ENCODE results near the gene MBOAT1.
"Not testable (repeated sequence)": the region's sequence is repeated elsewhere in the genome, so short reads cannot be mapped to it uniquely, and the experiment has no call there.

MBOAT1 gene

DNA sequence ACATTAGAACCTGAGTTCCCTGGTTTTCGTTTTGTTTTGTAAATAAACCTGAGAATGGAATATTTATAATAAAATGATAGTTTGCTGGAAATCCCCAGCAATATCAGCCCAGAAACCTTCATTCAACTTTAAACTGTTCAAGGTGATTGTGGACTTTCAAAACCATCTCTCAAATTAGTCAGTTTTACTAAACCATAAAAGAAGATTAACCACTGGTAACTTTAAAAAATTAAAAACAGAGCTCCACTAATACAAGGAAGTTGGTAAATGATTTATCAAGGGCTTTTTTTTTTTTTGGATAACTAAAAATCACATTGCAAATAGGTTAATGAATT lies 10.0 kb downstream of the MBOAT1 start:
- DNase-seq = no peak

DNA sequence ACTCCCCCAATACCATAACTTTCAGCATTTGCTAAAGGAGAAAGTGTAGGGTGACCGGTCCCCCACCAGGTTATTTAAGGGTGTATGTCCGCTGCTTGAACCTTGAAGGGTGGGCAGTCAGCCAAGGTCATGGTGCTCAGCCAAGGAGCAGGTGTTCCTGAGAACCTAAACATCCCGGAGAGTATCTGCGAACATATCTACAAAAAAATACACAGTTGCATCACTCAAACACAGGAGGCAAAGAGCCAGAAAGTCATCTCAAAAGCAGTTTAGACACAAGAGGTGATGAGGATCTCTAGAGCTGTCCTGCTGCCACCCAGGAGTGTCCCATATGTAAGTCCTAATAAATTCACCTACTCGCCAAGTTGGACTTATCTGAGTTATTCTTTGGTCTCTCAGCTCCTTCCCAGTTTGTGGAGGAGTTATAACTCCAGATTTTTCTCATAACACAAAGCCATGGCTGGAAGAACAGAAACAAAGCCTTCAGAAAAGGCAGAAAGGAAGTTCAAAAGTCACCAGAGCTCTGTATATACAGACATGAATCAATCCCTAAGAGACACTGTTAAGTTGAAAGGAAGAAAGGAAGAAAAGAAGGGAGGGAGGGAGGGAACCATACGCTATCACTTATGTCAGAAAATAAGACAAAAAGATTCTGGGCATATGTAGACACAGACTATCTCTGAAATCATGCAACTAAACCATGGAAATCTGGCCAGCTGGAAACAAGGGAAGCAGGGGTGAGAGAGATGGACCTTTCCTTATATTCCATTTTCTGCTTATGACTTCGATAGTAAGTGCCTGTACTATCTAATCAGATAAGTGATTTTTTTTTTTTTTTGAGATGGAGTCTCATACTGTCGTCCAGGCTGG lies 11.3 kb downstream of the MBOAT1 start:
- DNase-seq = peak; percentile 56

DNA sequence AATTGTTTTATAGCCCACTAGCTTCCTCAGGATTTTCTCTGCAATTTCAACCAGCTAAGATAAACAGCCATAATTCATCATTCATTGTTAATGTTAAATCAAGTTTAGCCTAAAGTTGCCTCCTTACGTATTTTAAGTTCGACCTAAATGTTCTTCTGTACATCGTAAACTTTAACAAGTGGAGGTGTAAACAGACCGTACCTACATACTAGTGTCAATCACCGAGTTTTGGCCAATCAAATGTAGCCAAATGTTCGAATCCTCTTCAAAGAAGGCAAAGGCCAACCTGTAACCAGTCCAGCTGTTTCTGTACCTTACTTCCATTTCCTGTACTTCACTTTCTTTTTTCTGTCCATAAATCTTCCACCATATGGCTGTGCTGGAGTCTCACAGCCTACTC lies 13.5 kb downstream of the MBOAT1 start:
- peak; percentile 55 for DNase-seq

DNA sequence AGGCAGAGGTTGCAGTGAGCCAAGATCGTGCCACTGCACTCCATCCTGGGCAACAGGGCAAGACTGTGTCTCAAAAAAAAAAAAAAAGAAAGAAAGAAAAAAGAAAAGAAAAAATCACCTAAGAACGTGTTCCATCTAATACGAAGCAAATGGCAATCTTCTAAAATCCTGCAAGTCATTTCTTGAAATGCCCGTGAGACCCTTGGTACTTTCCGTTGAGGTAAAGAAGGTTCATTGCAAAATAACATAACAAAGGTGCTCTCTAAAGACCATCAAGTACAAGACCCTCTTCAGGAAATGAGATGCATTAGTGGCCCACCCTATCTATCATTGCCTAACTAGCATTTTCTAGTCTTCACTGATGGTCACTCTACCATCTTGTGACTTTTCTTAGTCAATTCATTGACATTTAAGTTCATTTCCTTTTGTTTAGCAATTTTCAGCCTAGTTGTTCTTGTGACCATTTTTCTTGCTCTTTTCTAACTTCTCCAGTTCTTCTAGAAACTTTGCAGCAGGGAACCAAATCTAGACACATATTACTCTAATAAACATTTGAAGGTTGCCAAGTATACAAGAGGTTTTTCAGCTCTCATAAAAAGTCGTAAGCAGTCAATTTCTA lies 14.0 kb downstream of the MBOAT1 start:
- no peak for DNase-seq

DNA sequence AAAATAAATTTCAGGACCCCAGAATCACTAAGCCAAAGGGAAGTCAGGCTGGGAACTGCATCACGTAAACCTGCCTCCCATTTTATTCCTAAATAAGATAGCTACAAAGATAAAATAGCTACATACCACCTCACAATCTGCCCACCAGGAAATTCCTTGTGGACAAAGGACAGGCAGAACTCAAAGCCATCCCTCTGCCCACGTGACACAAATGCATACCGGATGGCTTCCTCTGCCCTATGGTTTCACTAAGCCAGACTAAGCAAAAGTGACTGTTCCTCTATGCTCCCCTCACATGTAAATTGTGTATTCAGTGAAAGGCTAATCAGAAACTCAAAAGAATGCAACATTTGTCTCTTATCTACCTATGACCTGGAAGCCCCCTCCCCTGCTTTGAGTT lies 15.0 kb downstream of the MBOAT1 start:
- DNase-seq = no peak

DNA sequence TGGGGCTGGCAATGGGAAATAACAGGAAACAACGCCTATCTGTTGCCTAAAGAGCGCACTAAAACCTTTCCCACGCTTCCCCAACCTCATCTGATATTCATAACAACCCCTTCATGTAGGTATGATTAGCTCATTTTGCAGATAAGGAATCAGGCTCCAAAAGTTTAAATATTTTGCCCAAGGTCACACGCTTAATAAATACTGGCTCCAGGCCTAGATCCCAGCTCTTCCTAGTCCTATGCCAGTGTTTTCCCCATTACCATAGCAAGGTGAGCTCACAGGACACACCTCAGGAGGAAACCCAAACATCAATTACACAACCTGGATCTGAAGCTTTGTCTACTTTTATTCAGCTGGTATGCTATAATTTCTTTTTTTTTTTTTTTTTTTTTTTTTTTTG lies 19.6 kb downstream of the MBOAT1 start:
- no peak for DNase-seq

DNA sequence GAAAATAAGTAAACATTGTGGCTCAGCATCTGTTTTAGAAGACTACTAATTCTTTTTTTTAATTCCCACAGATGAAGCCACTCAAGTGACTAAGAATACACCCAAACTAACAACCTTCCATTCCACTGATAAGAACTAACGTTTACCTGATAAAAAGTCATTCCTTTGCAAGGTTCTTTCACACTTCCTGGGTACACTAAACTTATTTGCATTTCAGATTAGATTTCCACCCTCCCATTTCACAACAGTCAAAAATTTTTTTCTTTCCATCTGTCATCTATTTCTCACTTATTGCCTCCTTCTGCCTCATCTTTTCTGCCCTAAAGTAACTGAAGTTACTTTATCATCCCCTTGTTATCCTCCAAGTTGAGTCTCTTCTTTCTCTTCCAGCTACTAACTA lies 20.3 kb downstream of the MBOAT1 start:
- DNase-seq = no peak

DNA sequence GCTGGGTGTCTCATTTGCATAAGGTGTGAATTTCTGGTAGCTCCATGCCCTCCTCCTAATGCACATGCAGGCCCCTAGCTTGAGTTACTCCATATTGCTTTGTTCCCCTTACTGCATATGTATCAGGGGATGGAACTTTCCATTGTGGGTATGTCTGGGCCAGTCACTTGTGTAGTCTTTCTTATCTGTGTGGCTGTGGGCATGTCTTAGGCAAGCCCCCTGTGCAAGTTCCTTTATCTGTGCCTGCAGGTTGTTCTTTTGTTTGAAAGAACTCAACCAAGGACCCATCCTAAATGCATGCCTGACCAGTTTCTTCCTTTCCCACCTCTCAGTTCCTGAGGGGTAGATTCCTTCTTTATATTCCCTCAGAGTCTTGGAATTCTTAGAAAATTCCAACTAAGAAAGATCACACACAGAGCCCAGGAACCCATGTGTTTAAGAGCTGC lies 23.6 kb downstream of the MBOAT1 start:
- DNase-seq = no peak

DNA sequence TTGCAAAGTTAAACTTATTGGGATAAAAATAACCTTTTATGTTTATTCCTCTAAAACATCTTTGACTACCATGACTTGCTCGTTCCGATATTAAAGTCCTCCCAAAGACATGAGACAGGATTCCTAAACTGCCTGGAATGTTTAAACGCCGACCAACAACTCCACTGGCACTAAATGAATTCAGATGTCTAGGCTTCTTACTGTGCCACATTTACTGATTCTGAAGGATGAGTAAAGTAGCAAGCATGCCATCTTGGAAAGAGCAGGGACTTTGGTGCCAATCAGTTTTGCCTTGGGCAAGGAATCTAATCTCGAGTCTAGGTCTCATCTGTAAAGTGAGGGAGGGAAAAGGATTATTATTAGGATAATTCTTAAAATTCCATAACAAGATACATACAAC lies 25.3 kb downstream of the MBOAT1 start:
- DNase-seq = no peak

DNA sequence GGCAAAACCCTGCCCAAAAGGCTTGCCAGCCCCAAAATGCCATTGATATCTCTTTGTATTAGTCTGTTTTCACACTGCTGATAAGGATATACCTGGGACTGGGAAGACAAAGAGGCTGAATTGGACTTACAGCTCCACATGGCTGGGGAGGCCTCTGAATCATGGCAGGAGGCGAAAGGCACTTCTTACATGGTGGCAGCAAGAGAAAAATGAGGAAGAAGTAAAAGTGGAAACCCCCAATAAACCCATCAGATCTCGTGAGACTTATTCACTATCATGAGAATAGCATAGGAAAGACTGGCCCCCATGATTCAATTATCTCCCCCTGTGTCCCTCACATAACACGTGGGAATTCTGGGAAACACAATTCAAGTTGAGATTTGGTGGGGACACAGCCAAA lies 28.6 kb downstream of the MBOAT1 start:
- no peak for DNase-seq

DNA sequence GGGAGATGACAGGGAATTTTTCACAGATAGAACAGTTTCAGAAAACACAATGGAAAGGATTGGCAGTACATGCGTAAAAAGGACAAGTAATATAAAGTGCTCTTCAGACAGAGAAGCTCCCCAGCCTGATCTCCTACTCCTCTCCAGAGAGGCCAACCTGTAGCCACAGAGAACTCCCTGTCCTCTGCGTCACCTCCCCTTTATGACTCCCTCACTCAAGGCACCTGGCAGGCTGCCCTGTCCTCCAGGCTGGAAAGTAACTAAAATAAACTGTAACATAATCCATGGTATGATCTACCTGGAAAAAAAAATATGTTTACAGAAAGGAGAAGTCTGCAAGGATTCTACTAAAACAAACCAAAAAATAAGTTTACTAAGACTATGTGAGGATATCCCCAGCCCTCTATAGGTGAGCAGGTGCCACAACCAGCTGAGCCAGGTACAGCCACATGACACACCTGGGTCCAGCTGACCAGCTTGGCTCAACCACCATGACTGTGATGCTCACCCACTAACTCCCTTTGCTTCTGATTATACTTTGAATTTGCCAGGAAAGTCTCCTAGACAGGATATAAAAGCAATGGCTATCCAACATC lies 29.2 kb downstream of the MBOAT1 start:
- peak; percentile 84 for DNase-seq

DNA sequence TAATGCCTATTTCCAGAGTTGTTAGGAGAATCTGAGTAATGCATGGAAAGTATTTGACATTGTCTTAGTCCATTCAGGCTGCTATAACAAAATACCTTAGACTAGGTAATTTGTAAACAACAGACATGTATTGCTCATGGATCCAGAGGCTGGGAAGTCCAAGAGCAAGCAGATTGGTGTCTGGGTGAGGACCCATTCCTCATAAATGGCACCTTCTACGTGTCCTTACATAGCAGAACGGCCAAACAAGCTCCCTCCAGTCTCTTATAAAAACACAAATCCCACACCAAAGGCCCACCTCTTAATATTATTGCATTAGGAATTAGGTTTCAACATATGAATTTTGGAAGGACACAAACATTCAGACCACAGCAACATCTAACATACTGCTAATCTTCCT lies 30.2 kb downstream of the MBOAT1 start:
- no peak for DNase-seq

DNA sequence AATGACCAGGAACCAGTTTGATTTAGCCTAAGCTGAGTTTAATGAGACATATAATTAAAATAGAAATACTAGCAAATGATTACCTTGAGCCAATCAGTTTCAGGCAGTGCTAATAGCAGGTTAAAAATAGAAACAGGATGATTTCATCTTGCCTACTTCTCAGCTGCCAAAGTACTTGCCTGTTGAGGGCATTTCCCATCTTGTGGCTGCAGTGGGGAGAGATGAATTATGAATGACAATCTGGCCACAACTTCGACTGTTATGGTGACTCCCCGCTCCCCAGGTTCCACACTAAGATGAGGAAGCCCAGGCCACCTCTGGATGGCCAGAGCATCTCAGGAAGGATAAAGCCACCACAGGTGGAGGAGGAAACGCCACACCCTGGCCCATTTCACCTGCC lies 31.3 kb downstream of the MBOAT1 start:
- peak; percentile 23 for DNase-seq

DNA sequence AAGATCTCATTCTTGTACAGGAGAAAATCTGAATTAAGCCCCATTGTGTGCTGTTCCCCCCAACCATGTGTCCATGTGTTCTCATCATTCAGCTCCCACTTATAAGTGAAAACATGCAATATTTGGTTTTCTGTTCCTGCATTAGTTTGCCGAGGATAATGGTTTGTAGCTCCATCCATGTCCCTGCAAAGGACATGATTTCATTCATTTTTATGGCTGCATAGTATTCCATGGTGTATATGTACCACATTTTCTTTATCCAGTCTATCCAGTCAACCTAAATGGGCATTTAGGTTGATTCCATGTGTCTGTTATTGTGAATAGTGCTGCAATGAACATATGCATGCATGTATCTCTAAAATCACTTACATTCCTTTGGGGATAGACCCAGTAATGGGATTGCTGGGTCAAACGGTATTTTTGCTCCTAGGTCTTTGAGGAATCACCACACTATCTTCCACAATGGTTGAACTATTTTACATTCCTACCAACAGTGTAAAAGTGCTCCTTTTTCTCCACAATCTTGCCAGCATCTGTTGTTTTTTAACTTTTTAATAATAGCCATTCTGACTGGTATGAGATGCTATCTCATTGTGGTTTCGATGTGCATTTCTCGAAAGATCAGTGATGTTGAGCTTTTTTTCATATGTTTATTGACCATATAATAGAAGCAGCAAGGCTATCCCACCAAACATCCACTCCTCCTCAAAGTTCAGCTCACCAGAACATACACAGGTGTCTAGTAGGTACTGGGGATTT lies 32.8 kb downstream of the MBOAT1 start:
- DNase-seq = not testable (repeated sequence)

DNA sequence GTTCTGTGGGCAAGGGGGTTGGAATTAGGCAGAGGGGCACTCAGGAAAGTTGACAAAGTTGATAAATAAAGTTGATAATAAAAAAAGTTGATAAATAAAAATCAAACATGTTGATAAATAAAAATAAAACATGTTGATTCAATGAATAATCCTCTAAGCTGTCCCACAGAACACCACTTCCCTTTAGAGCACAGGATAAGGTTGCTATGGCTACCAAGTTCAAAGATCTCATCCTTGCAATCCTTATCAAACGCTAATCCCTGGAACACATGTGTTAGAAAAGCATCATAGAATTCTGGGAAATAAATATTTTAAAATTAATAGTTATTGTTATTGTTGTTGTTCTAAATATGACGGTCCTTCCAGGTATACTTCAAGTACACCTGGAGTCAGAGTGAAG lies 33.9 kb downstream of the MBOAT1 start:
- DNase-seq = no peak

DNA sequence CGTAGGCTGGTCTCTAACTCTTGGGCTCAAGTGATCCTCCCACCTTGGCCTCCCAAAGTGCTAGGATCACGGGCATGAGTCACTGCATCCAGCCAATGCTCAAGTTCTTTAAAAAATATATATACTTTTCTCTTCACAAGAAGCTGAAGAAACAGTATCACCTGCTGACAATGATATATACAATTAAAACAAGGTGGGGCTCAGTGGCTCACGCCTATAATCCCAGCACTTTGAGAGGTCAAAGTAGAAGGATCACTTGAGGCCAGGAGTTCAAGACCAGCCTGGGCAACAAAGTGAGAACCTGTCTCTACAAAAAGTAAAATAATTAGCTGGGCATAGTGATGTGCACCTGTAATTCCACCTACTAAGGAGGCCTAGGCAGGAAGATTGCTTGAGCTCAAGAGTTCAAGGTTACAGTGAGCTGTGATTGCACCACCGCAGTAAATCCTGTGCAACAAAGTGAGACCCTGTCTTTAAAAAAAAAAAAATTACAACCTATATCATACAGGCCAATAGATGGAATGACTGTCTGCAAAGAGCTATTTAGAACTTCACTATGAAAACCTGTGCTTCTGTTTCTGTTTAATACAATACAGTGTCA lies 36.4 kb downstream of the MBOAT1 start:
- DNase-seq = no peak

DNA sequence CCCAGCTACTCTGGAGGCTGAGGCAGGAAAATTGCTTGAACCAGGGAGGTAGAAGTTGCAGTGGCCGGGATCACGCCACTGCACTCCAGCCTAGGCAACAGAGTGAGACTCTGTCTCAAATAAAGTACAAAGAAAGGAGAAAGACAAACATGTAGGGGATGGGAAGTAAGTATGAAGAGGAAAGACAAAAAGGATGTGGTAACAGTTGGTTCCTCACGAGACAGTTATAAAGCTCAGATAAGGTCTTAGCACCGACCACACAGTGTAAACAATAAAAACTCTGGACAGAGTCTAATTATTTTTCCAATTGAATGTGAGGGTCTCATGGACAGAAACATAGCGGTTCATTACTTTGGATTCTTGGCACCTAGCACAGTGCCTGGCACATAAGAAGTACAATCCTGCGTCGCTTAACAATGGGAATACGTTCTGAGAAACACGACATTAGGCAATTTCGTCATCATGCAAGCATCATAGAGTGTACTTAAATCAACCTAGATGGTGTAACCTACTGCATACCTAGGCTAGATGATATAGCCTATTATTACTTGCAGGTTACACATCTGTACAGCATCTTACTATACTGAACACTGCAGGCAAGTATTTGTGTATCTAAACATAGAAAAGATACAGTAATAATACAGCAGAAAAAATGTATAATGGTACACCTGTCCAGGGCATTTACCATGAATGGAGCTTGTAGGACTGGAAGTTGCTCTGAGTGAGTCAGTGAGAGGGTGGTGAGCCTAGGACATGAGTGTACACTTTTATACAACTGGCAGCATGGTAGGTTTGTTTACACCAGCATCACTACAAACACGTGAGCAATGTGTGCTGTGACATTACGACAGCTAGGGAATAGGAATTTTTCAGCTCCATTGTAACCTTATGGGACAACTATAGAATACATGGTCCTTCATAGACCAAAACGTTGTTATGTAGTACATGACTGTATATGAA lies 38.2 kb downstream of the MBOAT1 start:
- DNase-seq = no peak

DNA sequence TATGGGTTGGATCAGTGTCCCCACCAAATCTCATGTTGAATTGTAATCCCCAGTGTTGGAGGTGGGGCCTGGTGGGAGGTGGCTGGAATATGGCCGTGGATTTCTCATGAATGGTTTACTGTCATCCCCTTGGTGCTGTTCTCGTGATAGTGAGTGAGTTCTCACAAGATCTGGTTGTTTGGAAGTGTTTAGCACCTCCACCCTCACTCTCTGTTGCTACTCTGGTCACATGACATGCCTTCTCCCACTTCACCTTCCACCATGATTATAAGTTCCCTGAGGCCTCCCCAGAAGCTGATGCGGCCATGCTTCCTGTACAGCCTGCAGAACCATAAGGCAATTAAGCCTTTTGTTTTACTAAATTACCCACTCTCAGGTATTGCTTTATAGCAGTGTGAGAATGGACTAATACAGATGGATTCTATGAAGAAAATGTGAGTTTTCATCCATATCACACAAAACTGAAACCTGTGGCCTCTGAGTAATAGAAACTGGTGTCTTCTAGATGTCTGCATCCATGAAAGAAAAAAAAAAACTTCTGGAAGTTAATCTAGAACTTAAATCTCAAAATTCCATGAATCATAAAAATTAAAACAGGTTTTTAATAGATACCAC lies 39.3 kb downstream of the MBOAT1 start:
- DNase-seq = no peak

DNA sequence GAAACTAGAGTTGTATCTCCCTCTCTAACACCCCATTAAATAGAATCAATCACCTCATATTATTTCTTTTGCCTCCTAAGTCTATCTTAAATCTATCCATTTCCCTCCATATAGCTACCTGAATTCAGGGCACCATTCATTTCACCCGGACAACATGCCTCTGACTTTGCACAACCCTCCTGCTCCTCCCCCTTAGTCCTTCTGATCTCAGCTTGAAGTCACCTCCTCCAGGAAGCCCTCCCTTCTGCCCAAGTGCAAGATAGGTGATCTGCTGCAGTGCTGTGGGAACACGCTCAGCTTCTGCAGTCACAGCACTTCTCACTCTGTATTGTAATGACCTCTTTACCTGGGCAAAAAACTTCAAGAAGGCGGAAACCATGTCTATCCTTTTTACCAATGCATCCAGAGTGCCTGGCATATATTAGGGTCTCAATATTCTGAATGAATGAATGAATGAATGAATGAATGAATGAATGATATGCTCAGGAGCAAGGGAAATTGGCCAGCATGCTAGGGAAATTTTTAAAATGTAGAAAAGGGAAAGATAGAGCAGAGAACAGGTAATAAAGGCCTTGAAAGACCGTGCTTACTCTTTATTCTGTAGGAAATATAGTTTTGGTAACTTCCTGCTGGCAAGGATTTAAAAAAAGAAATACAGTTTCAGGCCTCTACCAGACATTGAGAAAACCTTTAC lies 41.7 kb downstream of the MBOAT1 start:
- DNase-seq = no peak

DNA sequence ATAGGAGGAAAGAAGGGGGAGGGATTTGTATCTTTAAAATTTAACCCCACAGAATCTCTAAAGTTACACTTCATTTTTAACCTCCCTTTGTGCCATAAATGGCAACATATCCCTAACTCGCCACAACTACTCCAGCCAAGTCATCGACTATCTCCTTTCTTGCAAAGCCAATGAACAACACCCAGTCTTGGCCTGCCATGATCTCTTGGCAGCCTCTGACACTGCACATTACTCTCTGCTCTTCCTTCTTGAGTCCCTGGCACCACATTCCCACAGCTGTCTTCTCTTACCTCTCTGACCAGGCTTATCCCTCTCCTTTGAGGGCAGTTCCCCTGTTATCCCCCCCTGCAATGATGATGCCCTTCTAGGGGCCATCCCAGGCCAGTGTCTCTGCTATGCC lies 42.5 kb downstream of the MBOAT1 start:
- no peak for DNase-seq

DNA sequence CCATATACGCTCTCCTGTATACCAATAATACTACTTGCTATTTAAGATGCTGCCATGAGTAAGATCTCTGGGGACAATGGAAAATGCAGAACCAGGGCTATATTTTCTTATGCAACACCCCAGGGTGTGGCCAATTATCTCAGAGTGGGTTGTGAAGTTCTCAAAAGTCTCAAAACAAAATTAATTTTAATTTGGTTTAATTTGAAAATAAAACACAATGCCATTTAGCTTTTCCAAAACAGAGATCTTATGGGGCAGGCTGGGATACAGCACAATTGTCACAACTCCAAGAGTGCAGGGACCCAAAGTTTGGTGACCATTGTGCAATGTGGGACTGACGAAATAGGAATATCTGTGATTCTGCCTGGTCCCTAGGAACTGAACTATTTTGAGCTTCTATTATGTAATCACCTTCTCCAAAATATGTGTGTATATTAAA lies 43.1 kb downstream of the MBOAT1 start:
- no peak for DNase-seq
